Karpas-422 (cell line): ENCODE measurements around the gene SLC16A6. TPM values are rescaled to one million over a fixed set of nuclear protein-coding genes. Genes with fewer than 3 reads are reported as not detected.
A peak's percentile ranks its signal among the peaks of the same experiment; 100 is the strongest.
"Not testable (repeated sequence)": the region's sequence is repeated elsewhere in the genome, so short reads cannot be mapped to it uniquely, and the experiment has no call there.

Experiments
- DNase-seq: peaks from one replicate; pipeline ENCODE4 v3.0.0-alpha.2; 2015
- H2AFZ ChIP-seq: fragments of 200-600 bp; sonication (generic); 2 replicates; pipeline ENCODE4 v1.6.1; 2014; ENCODE audit warnings: antibody characterized with exemption, low read length, mixed read lengths
- H3K27ac ChIP-seq: fragments of 200-600 bp; sonication (generic); 2 replicates; pipeline ENCODE4 v1.5.1; 2014; ENCODE audit warnings: mild to moderate bottlenecking, low read length, moderate library complexity
- H3K27me3 ChIP-seq: fragments of 200-600 bp; sonication (generic); 2 replicates; pipeline ENCODE4 v1.6.1; 2014; ENCODE audit warnings: low read length, mixed read lengths
- H3K36me3 ChIP-seq: fragments of 200-600 bp; sonication (generic); 2 replicates; pipeline ENCODE4 v1.6.1; 2014; ENCODE audit warnings: low read length, mixed read lengths; ENCODE audit not compliant: insufficient read depth
- H3K4me1 ChIP-seq: fragments of 200-600 bp; sonication (generic); 2 replicates; pipeline ENCODE4 v1.6.1; 2014; ENCODE audit warnings: mild to moderate bottlenecking, low read length, mixed read lengths
- H3K4me2 ChIP-seq: fragments of 200-600 bp; sonication (generic); 2 replicates; pipeline ENCODE4 v1.6.1; 2014; ENCODE audit warnings: low read length, low read depth, mild to moderate bottlenecking; ENCODE audit not compliant: poor library complexity, severe bottlenecking
- H3K4me3 ChIP-seq: fragments of 200-600 bp; sonication (generic); 2 replicates; pipeline ENCODE4 v1.5.1; 2014; ENCODE audit warnings: mild to moderate bottlenecking, antibody characterized with exemption, low read length, mixed read lengths
- H3K79me2 ChIP-seq: fragments of 200-600 bp; sonication (generic); 2 replicates; pipeline ENCODE4 v1.6.1; 2014; ENCODE audit warnings: mild to moderate bottlenecking, low read length, mixed read lengths
- H3K9ac ChIP-seq: fragments of 200-600 bp; sonication (generic); 2 replicates; pipeline ENCODE4 v1.6.0; 2014; ENCODE audit warnings: low read length
- H3K9me2 ChIP-seq: fragments of 200-600 bp; sonication (generic), shearing (Covaris generic); replicated peaks from 2 replicates; pipeline ENCODE4 v1.6.0; 2014; ENCODE audit warnings: mild to moderate bottlenecking, low read length, moderate library complexity; ENCODE audit not compliant: insufficient read depth
- H3K9me3 ChIP-seq: fragments of 300-700, 200-600 bp; sonication (generic); 2 replicates; pipeline ENCODE4 v1.6.1; 2014; ENCODE audit warnings: low read length, mixed read lengths
- H4K20me1 ChIP-seq: fragments of 200-600 bp; sonication (generic); 2 replicates; pipeline ENCODE4 v1.6.1; 2014; ENCODE audit warnings: mild to moderate bottlenecking, antibody characterized with exemption, low read length, low read depth; ENCODE audit not compliant: insufficient read depth
- total RNA-seq: library from RNA; depleted of rRNA; stranded (reverse); fragments of >200 nt; shearing (Covaris generic); gene quantifications from 2 replicates; pipeline ENCODE4 v1.2.3, GENCODE V29; 2014; ENCODE audit warnings: low replicate concordance

The SLC16A6 gene
- total RNA-seq, 1 experiment from 2014 or later = 59.9 TPM

DNA sequence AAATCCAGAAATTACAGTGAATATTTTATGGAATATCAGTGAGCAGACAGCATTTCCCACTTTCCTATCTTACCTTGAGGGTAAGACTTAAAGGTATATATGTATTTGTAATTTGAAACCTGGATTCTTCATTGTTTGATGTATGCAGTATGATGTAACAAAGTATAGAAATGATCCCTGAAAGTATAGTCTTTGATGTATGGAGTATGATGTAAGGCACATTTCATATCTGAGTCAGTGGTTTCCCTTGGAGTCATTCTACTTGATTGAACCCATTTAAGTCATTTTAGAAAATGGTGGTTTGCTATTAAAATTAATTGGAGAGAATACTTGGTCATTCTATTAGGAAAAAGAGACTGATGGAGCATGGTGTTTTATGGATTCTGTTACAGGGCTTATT lies 33.0 kb downstream of the SLC16A6 start:
- H3K4me1 ChIP-seq = peaks cover 69% of the 10 kb centered on the region
- H3K9me3 ChIP-seq = no peaks in the 10 kb centered on the region
- H2AFZ ChIP-seq = no peak overlapping the region
- H3K9ac ChIP-seq = peak overlapping the region; percentile 61
- H4K20me1 ChIP-seq = no peaks in the 10 kb centered on the region
- peaks cover 30% of the 10 kb centered on the region for H3K36me3 ChIP-seq
- H3K27ac ChIP-seq = peak overlapping the region; percentile 98
- no peaks in the 10 kb centered on the region for H3K27me3 ChIP-seq
- H3K4me2 ChIP-seq = peak overlapping the region; percentile 60
- DNase-seq = no peak
- H3K9me2 ChIP-seq = no peaks in the 10 kb centered on the region
- 0 out of 2 replicates have a peak, but pooled peaks cover 3% of the 10 kb centered on the region for H3K79me2 ChIP-seq
- H3K4me3 ChIP-seq = no peak overlapping the region

DNA sequence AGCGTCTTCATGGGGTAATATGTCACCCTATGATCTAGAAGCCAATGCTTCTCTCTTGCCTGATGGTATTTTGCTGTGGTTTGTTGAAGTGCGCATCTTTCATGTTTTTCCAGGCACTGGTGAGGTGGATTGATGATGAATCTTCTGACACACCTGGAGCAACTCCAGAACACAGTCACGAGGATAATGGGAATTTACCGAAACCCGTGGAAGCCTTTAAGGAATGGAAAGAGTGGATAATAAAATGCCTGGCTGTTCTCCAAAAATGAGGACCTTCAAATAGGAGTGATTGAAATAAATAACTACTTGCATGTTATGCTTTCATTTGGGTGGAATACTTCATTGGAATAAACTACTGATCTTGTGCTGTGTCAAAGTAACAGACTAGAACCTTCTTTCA lies 34.2 kb downstream of the SLC16A6 start:
- H2AFZ ChIP-seq, H3K9me2 ChIP-seq, H3K4me2 ChIP-seq, H3K4me3 ChIP-seq, H3K9me3 ChIP-seq, H4K20me1 ChIP-seq, DNase-seq, H3K79me2 ChIP-seq, H3K27me3 ChIP-seq, H3K9ac ChIP-seq: not testable (repeated sequence)
- Histone ChIP-seq H3K36me3 (peaks cover 42% of the 10 kb centered on the region), H3K27ac (peak overlapping the region; percentile 98), H3K4me1 (peaks cover 77% of the 10 kb centered on the region)

DNA sequence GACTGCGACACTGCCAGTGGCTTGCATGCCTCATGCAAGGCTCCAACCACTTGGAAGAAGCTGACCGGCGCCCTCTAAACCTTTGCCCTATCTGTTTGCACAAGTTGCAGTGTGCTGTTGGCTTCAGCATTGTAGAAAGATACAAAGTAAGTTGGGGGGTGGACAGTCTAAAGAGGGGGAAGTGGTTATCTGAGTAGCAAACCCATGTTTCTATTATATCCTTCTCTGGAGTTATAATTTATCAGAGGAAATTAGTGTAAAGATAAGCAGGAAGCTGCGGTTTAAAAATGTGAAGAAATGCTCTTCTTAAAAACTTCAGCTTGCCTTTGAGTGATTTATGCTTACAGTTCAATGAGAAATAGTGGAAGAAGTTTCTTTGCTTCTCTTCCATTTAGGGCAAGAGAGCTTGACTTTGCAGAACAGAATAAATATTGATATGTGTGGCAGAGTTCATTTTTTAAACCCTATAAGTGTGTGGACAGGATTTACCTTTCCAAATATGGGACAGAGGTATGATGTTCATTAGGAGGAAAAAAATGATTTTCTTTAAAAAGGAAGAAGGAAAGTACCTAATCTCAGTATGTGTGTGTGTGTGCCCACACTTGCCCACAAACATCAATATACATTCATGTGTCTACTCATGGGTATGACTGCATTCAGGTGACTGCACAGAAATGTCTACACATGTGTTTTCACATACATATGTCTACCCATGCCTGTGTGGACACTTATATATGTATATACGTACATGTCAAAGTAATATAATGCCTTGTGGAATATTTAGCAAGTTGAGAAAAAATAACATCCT lies 35.0 kb downstream of the SLC16A6 start:
- no peak overlapping the region for H2AFZ ChIP-seq
- H3K4me1 ChIP-seq = peaks cover 82% of the 10 kb centered on the region
- H3K9ac ChIP-seq = peak overlapping the region; percentile 28; the same call in 1 of the 2 replicates
- H3K79me2 ChIP-seq = peaks cover 10% of the 10 kb centered on the region
- H3K27me3 ChIP-seq = no peaks in the 10 kb centered on the region
- peaks cover 50% of the 10 kb centered on the region for H3K36me3 ChIP-seq
- peak overlapping the region; percentile 98 for H3K27ac ChIP-seq
- H4K20me1 ChIP-seq = no peaks in the 10 kb centered on the region
- no peak for DNase-seq
- no peaks in the 10 kb centered on the region for H3K9me2 ChIP-seq
- H3K4me3 ChIP-seq = no peak overlapping the region
- H3K4me2 ChIP-seq = no peak overlapping the region
- no peaks in the 10 kb centered on the region for H3K9me3 ChIP-seq

DNA sequence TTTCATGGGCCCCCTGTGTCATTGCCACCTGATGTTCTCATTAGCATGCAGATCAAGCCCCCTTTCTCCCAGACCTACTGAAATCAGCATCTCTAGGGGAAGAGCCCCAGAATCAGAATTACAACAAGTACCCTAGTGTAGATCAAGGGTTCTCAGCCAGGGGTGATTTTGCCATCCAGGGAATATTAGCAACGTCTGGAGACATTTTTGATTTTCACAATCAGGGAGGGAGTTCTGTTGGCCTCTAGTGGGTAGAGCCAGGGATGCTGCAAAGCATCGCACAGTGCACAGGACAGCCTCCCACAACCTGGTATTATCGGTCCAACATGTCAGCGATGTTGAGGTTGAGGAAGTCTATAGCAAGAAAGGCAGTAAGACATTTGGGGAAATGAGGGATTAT lies 35.8 kb downstream of the SLC16A6 start:
- Histone ChIP-seq H3K36me3 (peaks cover 58% of the 10 kb centered on the region), H3K9ac (peak overlapping the region; percentile 19; the same call in 1 of the 2 replicates), H3K27me3 (no peaks in the 10 kb centered on the region), H3K9me2 (no peaks in the 10 kb centered on the region), H2AFZ (no peak overlapping the region), H3K79me2 (peaks cover 16% of the 10 kb centered on the region), H3K27ac (peak overlapping the region; percentile 98), H3K4me2 (no peak overlapping the region), H4K20me1 (no peaks in the 10 kb centered on the region), H3K4me3 (no peak overlapping the region), H3K4me1 (peaks cover 87% of the 10 kb centered on the region), H3K9me3 (no peaks in the 10 kb centered on the region)
- no peak for DNase-seq

DNA sequence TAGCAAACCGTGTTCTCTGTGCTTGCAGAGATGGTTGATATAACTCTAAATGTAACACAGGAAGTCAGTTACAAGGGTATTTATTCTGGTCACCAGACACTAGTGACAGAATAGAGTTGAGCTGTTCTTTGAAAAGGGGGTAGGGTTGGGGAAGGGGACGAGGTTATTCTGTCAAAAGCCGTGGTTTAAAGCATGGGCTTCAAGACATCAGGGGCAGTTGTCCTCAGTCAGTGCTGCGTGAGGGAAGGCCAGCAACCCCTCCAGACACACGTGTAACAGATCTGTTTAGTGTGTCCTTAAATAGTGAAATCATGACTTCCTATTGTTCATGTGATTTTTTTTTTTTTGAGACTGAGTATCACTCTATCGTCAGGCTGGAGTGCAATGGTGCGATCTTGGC lies 37.5 kb downstream of the SLC16A6 start:
- Histone ChIP-seq H3K4me1 (peaks cover 89% of the 10 kb centered on the region), H3K79me2 (peaks cover 33% of the 10 kb centered on the region), H3K36me3 (peaks cover 59% of the 10 kb centered on the region), H3K27ac (peak overlapping the region; percentile 98), H3K4me2 (peak overlapping the region; percentile 32)
- not testable (repeated sequence) for H3K9ac ChIP-seq, H3K9me2 ChIP-seq, DNase-seq, H3K27me3 ChIP-seq, H3K9me3 ChIP-seq, H4K20me1 ChIP-seq, H3K4me3 ChIP-seq, H2AFZ ChIP-seq

DNA sequence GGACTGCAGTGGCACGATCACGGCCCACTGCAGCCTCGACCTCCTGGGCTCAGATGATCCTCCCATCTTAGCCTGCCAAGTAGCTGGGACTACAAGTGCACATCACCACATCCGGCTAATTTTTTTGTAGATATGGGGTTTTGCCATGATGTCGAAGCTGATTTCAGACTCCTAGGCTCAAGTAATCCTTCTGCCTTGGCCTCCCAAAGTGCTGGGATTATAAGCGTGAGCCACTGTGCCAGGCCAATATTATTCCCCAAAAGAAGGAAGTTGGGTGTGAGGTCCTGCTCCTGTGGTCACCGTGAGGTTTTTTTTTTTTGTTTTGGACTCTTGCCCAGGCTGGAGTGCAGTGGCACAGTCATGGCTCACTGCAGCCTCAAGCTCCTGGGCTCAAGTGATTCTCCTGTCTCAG lies 41.6 kb downstream of the SLC16A6 start:
- Histone ChIP-seq H3K4me2 (peak overlapping the region; percentile 76), H3K4me3 (peak overlapping the region; percentile 78), H3K27ac (peak overlapping the region; percentile 98), H2AFZ (no peak overlapping the region), H3K4me1 (peaks cover 78% of the 10 kb centered on the region), H3K9ac (peak overlapping the region; percentile 91), H3K9me2 (no peaks in the 10 kb centered on the region), H3K36me3 (peaks cover 37% of the 10 kb centered on the region; the same call in 1 of the 2 replicates), H4K20me1 (no peaks in the 10 kb centered on the region), H3K9me3 (no peaks in the 10 kb centered on the region), H3K79me2 (peaks cover 51% of the 10 kb centered on the region), H3K27me3 (no peaks in the 10 kb centered on the region)
- DNase-seq = peak; percentile 77

DNA sequence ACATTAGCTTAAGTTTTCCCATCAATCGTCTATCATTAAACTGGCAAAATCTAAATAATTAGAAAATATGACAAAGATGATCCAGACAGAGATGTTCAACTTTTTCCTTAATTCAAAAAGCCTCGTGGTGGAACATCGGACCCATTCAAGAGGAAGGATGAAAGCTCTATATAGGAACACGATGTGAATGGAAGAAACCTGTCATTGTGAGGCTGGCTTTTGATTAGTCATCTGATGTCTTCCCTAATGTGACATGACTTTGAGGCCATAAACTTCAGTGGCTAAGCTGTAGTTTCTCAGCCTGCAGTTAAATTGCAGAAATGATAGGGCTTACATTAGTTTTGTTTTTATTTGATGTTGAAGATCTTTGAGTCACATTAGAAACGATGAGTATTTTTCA lies 42.0 kb downstream of the SLC16A6 start:
- Histone ChIP-seq H3K9me3 (no peaks in the 10 kb centered on the region), H3K4me3 (peak overlapping the region; percentile 78), H3K9ac (peak overlapping the region; percentile 91), H3K4me2 (peak overlapping the region; percentile 76), H2AFZ (no peak overlapping the region), H3K79me2 (peaks cover 51% of the 10 kb centered on the region), H3K36me3 (peaks cover 33% of the 10 kb centered on the region; the same call in 1 of the 2 replicates), H3K27ac (peak overlapping the region; percentile 98), H3K27me3 (no peaks in the 10 kb centered on the region), H3K4me1 (peaks cover 74% of the 10 kb centered on the region), H3K9me2 (no peaks in the 10 kb centered on the region), H4K20me1 (no peaks in the 10 kb centered on the region)
- peak; percentile 60 for DNase-seq

DNA sequence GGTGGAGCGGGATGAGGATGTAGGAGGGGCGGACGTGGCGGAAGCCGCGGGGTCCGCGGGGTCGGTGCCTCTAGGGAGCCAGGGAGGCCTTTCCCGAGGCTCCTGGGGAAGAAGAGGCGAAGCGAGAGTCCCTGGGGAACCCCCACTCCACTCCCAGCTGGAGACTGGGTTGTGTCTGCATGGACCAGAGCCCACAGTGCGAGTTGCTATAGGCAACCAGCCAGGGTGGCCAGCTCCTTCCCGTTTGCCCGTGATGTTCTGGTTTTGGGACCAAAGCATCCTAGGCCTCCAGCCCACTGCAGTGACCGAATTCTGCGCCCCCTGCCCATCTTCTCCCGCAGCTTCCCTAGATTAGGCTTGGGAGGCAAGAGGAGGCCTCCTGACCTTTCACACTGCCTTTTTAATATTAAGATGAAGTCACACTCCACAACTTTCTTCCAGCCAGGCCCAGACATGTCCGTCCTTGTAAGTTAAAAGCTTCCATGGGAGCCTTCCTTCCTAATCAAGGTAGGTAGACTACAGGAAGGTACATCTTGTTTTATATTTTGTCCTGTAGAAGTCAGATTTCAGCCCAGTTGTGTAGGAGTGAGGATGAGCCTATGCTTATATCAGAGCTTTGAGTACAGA lies 42.6 kb downstream of the SLC16A6 start:
- H3K36me3 ChIP-seq = peaks cover 32% of the 10 kb centered on the region; the same call in 1 of the 2 replicates
- H3K9ac ChIP-seq = peak overlapping the region; percentile 91
- H3K27me3 ChIP-seq = no peaks in the 10 kb centered on the region
- H3K4me3 ChIP-seq = peak overlapping the region; percentile 78
- peaks cover 53% of the 10 kb centered on the region for H3K79me2 ChIP-seq
- H3K27ac ChIP-seq = peak overlapping the region; percentile 98
- peak overlapping the region; percentile 76 for H3K4me2 ChIP-seq
- DNase-seq = no peak
- no peak overlapping the region for H2AFZ ChIP-seq
- H4K20me1 ChIP-seq = no peaks in the 10 kb centered on the region
- H3K9me3 ChIP-seq = no peaks in the 10 kb centered on the region
- peaks cover 70% of the 10 kb centered on the region for H3K4me1 ChIP-seq
- no peaks in the 10 kb centered on the region for H3K9me2 ChIP-seq
